ENCODE data around the gene FNDC10.

FNDC10 gene

GRCh38 chr1:1627829-1628753 is 28.2 kb upstream of the FNDC10 start:
- no peak for DNase-seq

DNA sequence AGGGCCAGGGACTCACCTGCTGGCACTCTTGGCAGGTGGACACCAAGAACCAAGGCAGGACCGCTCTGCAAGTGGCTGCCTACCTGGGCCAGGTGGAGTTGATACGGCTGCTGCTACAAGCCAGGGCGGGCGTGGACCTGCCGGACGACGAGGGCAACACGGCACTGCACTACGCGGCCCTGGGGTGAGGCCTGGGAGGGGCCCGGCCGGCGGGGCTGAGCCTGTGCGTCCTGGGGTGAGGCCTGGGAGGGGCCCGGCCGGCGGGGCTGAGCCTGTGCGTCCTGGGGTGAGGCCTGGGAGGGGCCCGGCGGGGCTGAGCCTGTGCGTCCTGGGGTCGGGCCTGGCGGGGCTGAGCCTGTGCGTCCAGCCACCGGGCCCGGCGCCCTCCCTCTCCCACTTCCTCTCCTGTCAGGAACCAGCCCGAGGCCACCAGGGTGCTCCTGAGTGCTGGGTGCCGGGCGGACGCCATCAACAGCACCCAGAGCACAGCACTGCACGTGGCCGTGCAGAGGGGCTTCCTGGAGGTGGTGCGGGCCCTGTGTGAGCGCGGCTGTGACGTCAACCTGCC is 27.4 kb upstream of the FNDC10 start:
- no peak for DNase-seq

- DNase-seq: no peak
These were observed 26.5 kb upstream of the FNDC10 start for GRCh38 chr1:1626207-1627141.

GRCh38 chr1:1625824-1626206 is 25.9 kb upstream of the FNDC10 start:
- DNase-seq: no peak

GRCh38 chr1:1625404-1625775 is 25.5 kb upstream of the FNDC10 start:
- DNase-seq: no peak

DNA sequence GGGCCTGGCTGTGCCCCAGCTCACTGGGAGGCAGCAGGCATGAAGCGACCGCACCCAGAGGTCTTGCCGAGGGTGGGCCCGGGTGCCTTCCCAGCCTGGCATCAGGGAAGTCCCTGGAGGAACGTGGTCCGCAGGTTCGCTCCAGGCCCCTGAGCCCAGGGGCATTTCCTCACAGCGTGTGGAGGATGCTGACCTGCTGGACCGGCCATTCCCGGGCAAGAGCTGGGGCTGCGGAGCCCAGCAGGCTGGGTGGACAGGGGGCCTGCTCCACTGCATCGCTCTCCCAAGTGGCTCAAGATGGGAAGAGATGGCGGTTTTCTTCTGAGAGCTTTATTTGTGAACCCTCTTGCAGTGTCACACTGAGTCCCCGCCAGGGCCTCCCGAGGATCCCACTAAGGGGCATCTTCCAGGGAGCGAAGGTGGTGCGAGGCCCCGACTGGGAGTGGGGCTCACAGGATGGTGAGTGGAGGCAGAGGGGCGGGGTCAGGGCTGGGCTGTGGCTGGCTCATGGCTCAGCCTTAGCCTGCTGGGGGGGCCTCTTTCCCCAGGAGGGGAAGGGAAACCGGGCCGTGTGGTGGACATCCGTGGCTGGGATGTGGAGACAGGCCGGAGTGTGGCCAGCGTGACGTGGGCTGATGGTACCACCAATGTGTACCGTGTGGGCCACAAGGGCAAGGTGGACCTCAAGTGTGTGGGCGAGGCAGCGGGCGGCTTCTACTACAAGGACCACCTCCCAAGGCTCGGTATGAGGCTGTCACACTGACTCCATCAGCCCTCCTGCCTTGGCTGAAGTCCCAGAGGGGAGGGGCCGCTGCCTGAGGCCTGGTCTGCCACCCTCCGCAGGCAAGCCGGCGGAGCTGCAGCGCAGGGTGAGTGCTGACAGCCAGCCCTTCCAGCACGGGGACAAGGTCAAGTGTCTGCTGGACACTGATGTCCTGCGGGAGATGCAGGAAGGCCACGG is 24.8 kb upstream of the FNDC10 start:
- no peak for DNase-seq

- DNase-seq: no peak
These were observed 23.9 kb upstream of the FNDC10 start for GRCh38 chr1:1623631-1624442.

- no peak for DNase-seq
These were observed 23.3 kb upstream of the FNDC10 start for GRCh38 chr1:1623181-1623630.

DNA sequence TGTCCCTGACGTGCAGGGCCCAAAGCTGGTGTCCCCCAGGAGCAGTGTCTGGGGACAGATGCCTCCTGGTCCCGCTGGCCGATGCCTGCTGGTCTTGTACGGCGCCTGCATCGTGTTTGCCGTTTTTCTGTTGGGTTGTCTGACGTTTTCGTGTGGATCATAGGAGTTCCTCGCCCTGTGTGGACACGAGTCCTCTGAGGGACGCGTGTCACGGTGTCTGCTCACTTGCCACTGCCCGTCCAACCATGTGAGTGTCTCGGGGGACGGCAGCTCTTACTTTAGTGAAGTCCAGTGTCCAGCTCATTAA is 22.8 kb upstream of the FNDC10 start:
- DNase-seq: no peak

GRCh38 chr1:1622010-1622787 is 22.3 kb upstream of the FNDC10 start:
- no peak for DNase-seq

DNA sequence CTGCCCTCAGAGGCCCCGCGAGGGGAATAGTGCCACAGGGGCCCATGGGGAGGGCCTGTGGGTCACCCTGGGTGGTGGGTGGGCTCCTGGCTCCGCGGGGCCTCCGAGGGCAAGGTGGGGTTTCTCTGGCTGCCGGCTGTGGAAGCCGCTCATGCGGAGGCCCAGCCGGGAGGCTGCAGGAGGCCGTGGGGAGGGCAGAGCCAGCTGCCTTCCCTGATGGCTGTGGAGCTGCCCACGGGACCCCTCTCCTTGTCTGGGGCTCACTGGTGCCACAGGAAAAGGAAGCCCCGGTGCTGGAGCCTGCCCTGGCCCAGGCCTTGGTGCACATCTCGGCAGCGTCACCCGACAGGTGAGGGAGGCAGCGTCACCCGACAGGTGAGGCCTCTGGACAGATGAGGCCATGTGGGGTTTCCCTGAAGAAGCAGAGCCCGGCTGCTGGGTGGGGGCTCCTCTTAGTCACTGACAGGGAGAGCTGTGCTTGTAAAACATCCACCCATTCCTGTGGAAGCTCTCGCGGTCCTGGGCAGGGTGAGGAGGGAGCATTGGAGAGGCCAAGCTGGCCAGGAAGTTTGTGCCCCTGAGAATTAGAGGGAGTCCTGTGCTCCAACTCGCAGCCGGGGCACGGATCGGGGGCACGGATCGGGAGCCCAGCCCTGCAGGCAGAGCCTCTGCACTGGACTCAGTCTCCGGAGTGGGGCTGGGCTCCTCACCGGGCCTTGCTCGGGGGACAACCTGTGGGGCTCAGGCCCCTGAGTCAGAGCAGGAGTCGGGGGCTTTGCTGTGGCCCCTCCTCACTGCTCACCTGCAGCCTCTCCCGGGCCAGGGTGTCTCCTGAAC is 21.5 kb upstream of the FNDC10 start:
- DNase-seq: no peak

- DNase-seq: no peak
These were observed 20.7 kb upstream of the FNDC10 start for GRCh38 chr1:1620433-1621139.

DNA sequence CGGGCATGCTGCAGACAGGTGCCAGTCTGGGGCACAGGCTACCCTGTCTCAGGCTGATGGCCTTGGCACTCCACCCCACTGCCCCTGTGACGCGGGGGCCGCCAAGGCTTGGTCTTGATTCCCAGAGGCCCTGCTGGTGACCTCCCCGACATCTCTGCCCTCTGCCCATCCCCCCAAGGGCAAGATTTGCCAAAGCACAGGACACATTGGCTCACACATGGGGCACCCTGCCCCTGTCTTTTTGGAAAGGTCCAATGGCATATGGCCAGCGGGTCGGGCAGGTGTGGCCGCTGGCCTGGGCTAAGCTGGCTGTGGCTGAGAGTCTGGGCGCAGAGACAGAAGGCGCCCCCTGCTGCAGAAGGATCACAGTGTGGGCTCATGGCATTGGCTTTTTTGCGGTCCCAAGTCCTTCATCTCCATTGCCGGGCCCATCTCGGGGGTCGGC is 20.0 kb upstream of the FNDC10 start:
- DNase-seq: no peak

DNA sequence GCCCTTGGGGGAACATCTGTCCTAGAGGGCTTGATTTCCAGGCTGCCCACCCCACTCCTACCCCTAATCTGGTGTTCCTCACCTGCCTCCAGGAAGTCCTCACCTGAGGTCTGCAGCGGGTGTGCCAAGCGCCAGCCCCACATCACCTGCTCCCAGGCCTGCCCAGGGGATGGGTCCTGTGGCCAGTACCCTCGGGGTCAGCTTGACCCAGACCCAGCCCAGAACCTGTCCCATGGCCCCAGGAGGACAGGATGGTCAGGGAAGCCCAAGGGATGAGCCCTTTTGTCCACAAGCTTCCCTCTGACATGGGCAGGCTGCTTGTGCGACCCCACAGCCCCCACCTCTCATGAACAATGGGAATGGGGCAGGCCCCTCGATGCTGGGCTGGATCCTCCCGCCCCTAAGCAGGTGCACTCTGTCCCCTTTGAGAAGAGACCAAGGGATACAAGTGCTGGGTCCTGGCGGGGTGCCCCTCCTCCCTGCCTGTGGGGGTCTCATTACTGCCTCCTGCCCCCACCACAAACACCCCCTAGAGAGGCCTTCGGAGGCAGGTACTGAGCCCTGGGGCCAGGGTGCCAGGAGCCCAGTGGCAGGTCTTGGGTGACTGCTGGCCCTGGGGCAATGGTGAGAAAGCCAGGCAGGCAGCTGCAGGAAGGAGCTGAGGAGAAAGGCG is 18.6 kb upstream of the FNDC10 start:
- no peak for DNase-seq

DNA sequence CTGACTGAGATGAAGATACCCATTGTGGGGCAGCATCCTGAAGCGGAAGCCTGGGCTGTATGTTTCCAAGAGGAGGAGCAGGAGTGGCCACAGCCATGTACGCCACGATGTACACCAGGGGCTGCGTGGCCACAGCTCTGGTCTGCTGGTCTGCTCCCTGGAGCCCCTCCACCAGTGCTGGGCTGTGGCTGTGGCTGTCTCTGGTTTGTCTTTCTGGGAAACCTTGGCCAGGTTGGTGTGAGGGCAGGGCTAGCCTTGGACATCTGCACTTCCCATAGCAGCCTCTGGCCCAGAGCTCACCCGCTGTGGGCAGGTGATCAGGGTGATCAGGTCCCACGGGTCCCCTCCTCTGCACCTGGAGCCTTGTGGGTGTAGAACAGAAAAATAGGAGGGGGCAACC is 18.0 kb upstream of the FNDC10 start:
- no peak for DNase-seq

- no peak for DNase-seq
These were observed 17.6 kb upstream of the FNDC10 start for GRCh38 chr1:1617516-1617915.

- no peak for DNase-seq
These were observed 16.9 kb upstream of the FNDC10 start for GRCh38 chr1:1616838-1617237.

- no peak for DNase-seq
These were observed 16.3 kb upstream of the FNDC10 start for GRCh38 chr1:1616045-1616790.
